GM23248 (cell line): ENCODE data around the gene PCDHA2. TPM values are rescaled to one million over a fixed set of nuclear protein-coding genes. Genes with fewer than 3 reads are reported as not detected.
A peak's percentile ranks its signal among the peaks of the same experiment; 100 is the strongest.
"Not testable (repeated sequence)": the region's sequence is repeated elsewhere in the genome, so short reads cannot be mapped to it uniquely, and the experiment has no call there.

Experiments
- DNase-seq: peaks from one replicate; pipeline ENCODE4 v3.0.0-alpha.2; 2015
- H2AFZ ChIP-seq: fragments of 200-600 bp; sonication (generic); 2 replicates; pipeline ENCODE4 v1.6.1; 2016; ENCODE audit warnings: antibody characterized with exemption
- H3F3A ChIP-seq: fragments of 200-600 bp; sonication (generic); 2 replicates; pipeline ENCODE4 v1.6.1; 2016; ENCODE audit warnings: mild to moderate bottlenecking, antibody characterized with exemption, mixed run types; ENCODE audit not compliant: insufficient read depth
- H3K27ac ChIP-seq: fragments of 200-600 bp; sonication (generic); 2 replicates; pipeline ENCODE4 v1.5.1; 2016; ENCODE audit warnings: mild to moderate bottlenecking
- H3K27me3 ChIP-seq: fragments of 200-600 bp; sonication (generic); replicated peaks from 2 replicates; pipeline ENCODE4 v1.6.1; 2016; ENCODE audit warnings: mild to moderate bottlenecking; ENCODE audit not compliant: insufficient read depth
- H3K36me3 ChIP-seq: fragments of 200-600 bp; sonication (generic); 2 replicates; pipeline ENCODE4 v1.6.1; 2016; ENCODE audit warnings: low read depth, mild to moderate bottlenecking
- H3K4me1 ChIP-seq: fragments of 200-600 bp; sonication (generic); 2 replicates; pipeline ENCODE4 v1.6.1; 2016; ENCODE audit warnings: mild to moderate bottlenecking; ENCODE audit not compliant: insufficient read depth
- H3K4me2 ChIP-seq: fragments of 200-600 bp; sonication (generic); one replicate; pipeline ENCODE4 v1.6.1; 2016; ENCODE audit warnings: mild to moderate bottlenecking; ENCODE audit not compliant: unreplicated experiment
- H3K4me3 ChIP-seq: fragments of 200-600 bp; sonication (generic); 2 replicates; pipeline ENCODE4 v1.5.1; 2016; ENCODE audit warnings: mild to moderate bottlenecking
- H3K79me2 ChIP-seq: fragments of 200-600 bp; sonication (generic); 2 replicates; pipeline ENCODE4 v1.6.1; 2016; ENCODE audit warnings: mild to moderate bottlenecking; ENCODE audit not compliant: insufficient read depth
- H3K9ac ChIP-seq: fragments of 200-600 bp; sonication (generic); 2 replicates; pipeline ENCODE4 v1.6.1; 2016; ENCODE audit warnings: mild to moderate bottlenecking
- H3K9me2 ChIP-seq: fragments of 200-600 bp; sonication (generic); 2 replicates; pipeline ENCODE4 v1.6.1; 2016; ENCODE audit warnings: mixed run types, mild to moderate bottlenecking, moderate library complexity; ENCODE audit not compliant: insufficient read depth
- H3K9me3 ChIP-seq: fragments of 200-600 bp; sonication (generic); one replicate; pipeline ENCODE4 v1.6.1; 2017; ENCODE audit warnings: low read depth
- H4K20me1 ChIP-seq: fragments of 200-600 bp; sonication (generic); 2 replicates; pipeline ENCODE4 v1.6.0; 2016; ENCODE audit not compliant: insufficient read depth
- EZH2 ChIP-seq: fragments of 200-600 bp; sonication (generic); IDR thresholded peaks from 2 replicates; pipeline ENCODE4 v1.6.1; 2018; ENCODE audit warnings: antibody characterized with exemption, mild to moderate bottlenecking; ENCODE audit not compliant: insufficient read depth, poor library complexity, severe bottlenecking
- EZH2phosphoT487 ChIP-seq: fragments of 200-600 bp; sonication (generic); IDR thresholded peaks from 2 replicates; pipeline ENCODE4 v1.6.1; 2018; ENCODE audit warnings: antibody characterized with exemption, moderate library complexity, mild to moderate bottlenecking, low read depth; ENCODE audit not compliant: insufficient read depth
- WGBS, 2 experiments: methylation state at CpG; one replicate each; pipeline ENCODE4 v1.1.6; 2015 to 2017; ENCODE audit warnings: low lambda C conversion rate in 2 of 2, low coverage in 1 of 2; ENCODE audit errors: missing lambda C conversion rate in 2 of 2; 5-methylcytosine and 5-hydroxymethylcytosine counted together
- in situ Hi-C: fragments of 300-500 bp; cut with MboI; formaldehyde crosslinking; loops from 2 replicates; pipeline ENCODE4 v1.15.0; 2020
- polyA plus RNA-seq: library from polyadenylated mRNA; unstranded; fragments of >200 nt; fragmentation: Nextera tagmentation; extraction: Ambion mirVana; gene quantifications from 2 replicates; pipeline ENCODE4 v1.2.1, GENCODE V29; 2016
- total RNA-seq: library from RNA; depleted of rRNA; stranded (reverse); fragments of >200 nt; shearing (Covaris generic); gene quantifications from 2 replicates; pipeline ENCODE4 v1.2.3, GENCODE V29; 2014

Gene PCDHA2
- total and polyA plus RNA-seq, 2 experiments from 2014 or later: 0.06 TPM; not detected in 1

DNA sequence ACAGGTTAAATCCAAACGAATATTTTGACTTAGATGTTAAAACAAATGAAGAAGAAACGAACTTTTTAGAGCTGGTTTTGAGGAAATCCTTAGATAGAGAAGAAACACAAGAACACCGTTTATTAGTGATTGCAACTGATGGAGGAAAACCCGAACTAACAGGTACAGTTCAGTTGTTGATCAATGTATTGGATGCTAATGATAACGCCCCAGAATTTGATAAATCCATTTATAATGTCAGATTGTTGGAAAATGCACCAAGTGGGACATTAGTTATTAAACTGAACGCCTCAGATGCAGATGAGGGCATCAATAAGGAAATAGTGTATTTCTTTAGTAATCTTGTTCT is 27.6 kb downstream of the PCDHA2 start:
- Histone ChIP-seq H3K27me3 (no peaks in the 10 kb centered on the region), H2AFZ (no peak overlapping the region), H3K9me2 (no peaks in the 10 kb centered on the region), H3K79me2 (no peaks in the 10 kb centered on the region), H3K4me3 (no peak overlapping the region), H3K27ac (no peak overlapping the region), H3K9ac (no peak overlapping the region), H3F3A (no peaks in the 10 kb centered on the region), H3K4me2 (no peak overlapping the region), H3K9me3 (no peaks in the 10 kb centered on the region), H3K4me1 (no peaks in the 10 kb centered on the region), H3K36me3 (no peaks in the 10 kb centered on the region), H4K20me1 (no peaks in the 10 kb centered on the region)
- no peak for DNase-seq
- in situ Hi-C loops: no loop called here
- no peak for TF ChIP-seq EZH2phosphoT487
- WGBS, 2 experiments: 16 to 21% methylated on average over 6 of the region's 6 CpGs

DNA sequence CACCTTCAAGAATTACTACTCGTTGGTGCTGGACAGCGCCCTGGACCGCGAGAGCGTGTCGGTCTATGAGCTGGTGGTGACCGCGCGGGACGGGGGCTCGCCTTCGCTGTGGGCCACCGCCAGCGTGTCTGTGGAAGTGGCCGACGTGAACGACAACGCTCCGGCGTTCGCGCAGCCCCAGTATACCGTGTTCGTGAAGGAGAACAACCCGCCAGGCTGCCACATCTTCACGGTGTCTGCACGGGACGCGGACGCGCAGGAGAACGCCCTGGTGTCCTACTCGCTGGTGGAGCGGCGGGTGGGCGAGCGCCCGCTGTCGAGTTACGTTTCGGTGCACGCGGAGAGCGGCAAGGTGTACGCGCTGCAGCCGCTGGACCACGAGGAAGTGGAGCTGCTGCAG is 28.3 kb downstream of the PCDHA2 start:
- in situ Hi-C loops, H2AFZ ChIP-seq, H3K9ac ChIP-seq, H3K79me2 ChIP-seq, H3K36me3 ChIP-seq, H4K20me1 ChIP-seq, H3F3A ChIP-seq, H3K27me3 ChIP-seq, H3K9me2 ChIP-seq, DNase-seq, H3K4me1 ChIP-seq, H3K4me2 ChIP-seq, H3K27ac ChIP-seq, H3K9me3 ChIP-seq, H3K4me3 ChIP-seq: not testable (repeated sequence)
- WGBS, 2 experiments: 41 to 43% methylated on average over 36 to 48 of the region's 48 CpGs

DNA sequence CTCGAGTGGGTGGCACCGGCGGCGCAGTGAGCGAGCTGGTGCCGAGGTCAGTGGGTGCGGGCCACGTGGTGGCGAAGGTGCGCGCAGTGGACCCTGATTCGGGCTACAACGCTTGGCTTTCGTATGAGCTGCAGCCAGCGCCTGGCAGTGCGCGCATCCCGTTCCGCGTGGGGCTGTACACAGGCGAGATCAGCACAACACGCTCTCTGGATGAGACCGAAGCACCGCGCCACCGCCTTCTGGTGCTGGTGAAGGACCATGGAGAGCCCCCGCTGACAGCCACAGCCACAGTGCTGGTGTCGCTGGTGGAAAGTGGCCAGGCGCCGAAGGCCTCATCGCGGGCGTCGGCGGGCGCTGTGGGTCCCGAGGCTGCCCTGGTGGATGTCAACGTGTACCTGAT is 28.8 kb downstream of the PCDHA2 start:
- Histone ChIP-seq H2AFZ (no peak overlapping the region), H3K79me2 (no peaks in the 10 kb centered on the region), H4K20me1 (no peaks in the 10 kb centered on the region), H3F3A (no peaks in the 10 kb centered on the region), H3K4me1 (no peaks in the 10 kb centered on the region), H3K9me2 (no peaks in the 10 kb centered on the region), H3K4me2 (no peak overlapping the region), H3K9me3 (no peaks in the 10 kb centered on the region), H3K9ac (no peak overlapping the region), H3K36me3 (no peaks in the 10 kb centered on the region), H3K27ac (no peak overlapping the region), H3K27me3 (no peaks in the 10 kb centered on the region), H3K4me3 (no peak overlapping the region)
- TF ChIP-seq EZH2 (no peak), EZH2phosphoT487 (no peak)
- 55 to 58% methylated on average over 33 to 38 of the region's 38 CpGs for WGBS, 2 experiments
- DNase-seq: no peak
- in situ Hi-C loops: no loop called here

DNA sequence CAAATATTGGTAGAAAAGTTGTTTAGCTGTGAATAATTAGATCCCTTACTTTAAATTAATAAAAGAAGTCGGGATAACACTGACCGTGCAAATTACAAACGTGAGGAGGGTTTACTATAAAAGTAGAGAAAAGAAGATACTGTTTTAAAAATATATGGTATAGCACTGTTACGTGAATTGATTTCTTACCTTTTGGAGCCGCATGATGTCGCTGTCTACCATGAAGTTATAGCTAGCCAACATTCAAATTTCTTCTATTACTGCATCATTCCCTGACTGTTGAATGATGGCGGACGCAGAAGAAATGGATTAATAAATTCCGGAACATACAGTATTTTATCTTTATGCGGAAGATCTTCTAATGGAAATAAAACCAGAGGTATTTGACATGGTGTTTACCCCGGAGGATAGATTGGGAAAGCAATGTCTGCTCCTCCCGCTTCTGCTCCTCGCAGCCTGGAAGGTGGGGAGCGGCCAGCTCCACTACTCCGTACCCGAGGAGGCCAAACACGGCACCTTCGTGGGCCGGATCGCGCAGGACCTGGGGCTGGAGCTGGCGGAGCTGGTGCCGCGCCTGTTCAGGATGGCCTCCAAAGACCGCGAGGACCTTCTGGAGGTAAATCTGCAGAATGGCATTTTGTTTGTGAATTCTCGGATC is 33.2 kb downstream of the PCDHA2 start, which contains the start of gene PCDHA6:
Gene PCDHA6, plus strand, starts transcription at position 257 of the 658 bp plus-strand sequence. Its CDS starts 132 bp downstream, at position 389.
- no peaks in the 10 kb centered on the region for H3K79me2 ChIP-seq
- no peaks in the 10 kb centered on the region for H3K9me3 ChIP-seq
- WGBS, 2 experiments: 22 to 24% methylated on average over 27 of the region's 27 CpGs

GRCh38 chr5:140828362-140828737 is 33.7 kb downstream of the PCDHA2 start:
- H3F3A ChIP-seq: no peaks in the 10 kb centered on the region
- no peak overlapping the region for H3K4me2 ChIP-seq
- H3K4me3 ChIP-seq: no peak overlapping the region
- H4K20me1 ChIP-seq: no peaks in the 10 kb centered on the region
- H3K9me3 ChIP-seq: no peaks in the 10 kb centered on the region
- TF ChIP-seq EZH2phosphoT487 (no peak), EZH2 (no peak)
- H2AFZ ChIP-seq: no peak overlapping the region
- no peak for DNase-seq
- in situ Hi-C loops: no loop called here
- no peaks in the 10 kb centered on the region for H3K27me3 ChIP-seq
- H3K9ac ChIP-seq: no peak overlapping the region
- H3K9me2 ChIP-seq: no peaks in the 10 kb centered on the region
- no peaks in the 10 kb centered on the region for H3K79me2 ChIP-seq
- WGBS, 2 experiments: 24 to 29% methylated on average over 18 of the region's 18 CpGs
- no peak overlapping the region for H3K27ac ChIP-seq
- H3K4me1 ChIP-seq: no peaks in the 10 kb centered on the region
- H3K36me3 ChIP-seq: no peaks in the 10 kb centered on the region

More for the DNA sequence above, 33.2 kb downstream of the PCDHA2 start, which contains the start of gene PCDHA6:
- H3K27me3 ChIP-seq: no peaks in the 10 kb centered on the region
- H3K36me3 ChIP-seq: no peaks in the 10 kb centered on the region
- no peak within 1 kb of the TSS for H3K4me3 ChIP-seq
- no peak within 1 kb of the TSS for H3K27ac ChIP-seq
- no peaks in the 10 kb centered on the region for H3F3A ChIP-seq
- DNase-seq: peak; percentile 2
- no peak within 1 kb of the TSS for H2AFZ ChIP-seq
- TF ChIP-seq EZH2 (no peak), EZH2phosphoT487 (no peak)
- no peak within 1 kb of the TSS for H3K4me2 ChIP-seq
- H3K9me2 ChIP-seq: no peaks in the 10 kb centered on the region
- H3K9ac ChIP-seq: no peak within 1 kb of the TSS
- H3K4me1 ChIP-seq: no peaks in the 10 kb centered on the region
- no peaks in the 10 kb centered on the region for H4K20me1 ChIP-seq
- in situ Hi-C loops: no loop called here

GRCh38 chr5:140829511-140830501 is 35.2 kb downstream of the PCDHA2 start:
- H3K9me3 ChIP-seq, H3K4me1 ChIP-seq, H3K4me3 ChIP-seq, H3K27me3 ChIP-seq, H3K4me2 ChIP-seq, H3K9ac ChIP-seq, H2AFZ ChIP-seq, in situ Hi-C loops, H3K36me3 ChIP-seq, H3K27ac ChIP-seq, H3K9me2 ChIP-seq, DNase-seq, H3K79me2 ChIP-seq, H3F3A ChIP-seq, H4K20me1 ChIP-seq: not testable (repeated sequence)
- WGBS, 2 experiments: 55 to 57% methylated on average over 89 to 100 of the region's 106 CpGs
